Glomerular visceral epithelial cell (primary cell): ENCODE results near the gene ASMTL.
"Not testable (repeated sequence)": the region's sequence is repeated elsewhere in the genome, so short reads cannot be mapped to it uniquely, and the experiment has no call there.

Experiments
- DNase-seq: peaks from one replicate; pipeline ENCODE4 v3.0.0-alpha.2; 2016; ENCODE audit errors: extremely low spot score

Gene ASMTL

GRCh38 chrX:1433646-1434357, 18.9 kb downstream of the ASMTL start:
- DNase-seq, result no peak

- no peak for DNase-seq
Measured at GRCh38 chrX:1430451-1430850, 22.3 kb downstream of the ASMTL start.

- no peak for DNase-seq
Measured at GRCh38 chrX:1427756-1428155, 25.0 kb downstream of the ASMTL start.

- not testable (repeated sequence) for DNase-seq
Measured at GRCh38 chrX:1426321-1426720, 26.4 kb downstream of the ASMTL start.

DNA sequence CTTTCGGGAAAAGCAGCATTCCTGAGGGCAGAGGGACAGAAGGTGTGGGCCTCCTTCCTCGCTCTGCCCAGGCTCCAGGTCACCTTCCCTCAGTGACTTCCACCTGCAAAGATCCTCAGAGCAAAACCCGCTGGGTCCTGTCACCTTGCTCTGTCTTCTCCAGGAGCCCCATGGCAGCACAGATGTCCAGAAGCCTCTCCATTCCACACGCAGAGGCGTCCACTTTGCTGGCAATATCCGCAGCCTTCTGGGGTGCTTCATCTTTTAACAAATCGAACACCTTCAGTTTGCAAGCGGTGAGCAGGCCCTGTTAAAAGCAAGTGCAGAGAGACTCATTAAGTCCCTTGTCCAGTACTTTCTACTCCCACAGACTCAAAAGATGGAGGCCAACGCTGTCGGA, 27.3 kb downstream of the ASMTL start:
- DNase-seq, result no peak

- no peak for DNase-seq
Measured at GRCh38 chrX:1424147-1424851, 28.4 kb downstream of the ASMTL start.

DNA sequence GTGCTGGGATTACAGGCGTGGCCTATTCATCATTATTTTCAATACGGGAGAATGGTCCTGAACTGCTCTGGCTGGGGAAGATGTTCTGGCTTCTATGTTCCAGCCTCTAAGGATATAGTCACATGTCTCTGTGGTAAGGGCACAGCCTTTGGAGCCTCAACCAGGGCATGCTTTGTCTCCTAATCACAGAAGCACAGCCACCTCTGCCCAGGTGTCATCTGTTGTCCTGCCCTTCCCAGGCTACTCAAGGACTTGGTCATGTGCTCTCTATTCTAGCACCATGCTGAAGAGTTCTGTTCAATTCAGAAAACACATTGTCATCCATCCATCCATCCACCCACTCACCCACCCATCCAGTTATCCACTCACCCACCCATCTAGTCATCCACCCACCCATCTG, 29.5 kb downstream of the ASMTL start:
- DNase-seq, result no peak

- no peak for DNase-seq
Measured at GRCh38 chrX:1422135-1422465, 30.6 kb downstream of the ASMTL start.

DNA sequence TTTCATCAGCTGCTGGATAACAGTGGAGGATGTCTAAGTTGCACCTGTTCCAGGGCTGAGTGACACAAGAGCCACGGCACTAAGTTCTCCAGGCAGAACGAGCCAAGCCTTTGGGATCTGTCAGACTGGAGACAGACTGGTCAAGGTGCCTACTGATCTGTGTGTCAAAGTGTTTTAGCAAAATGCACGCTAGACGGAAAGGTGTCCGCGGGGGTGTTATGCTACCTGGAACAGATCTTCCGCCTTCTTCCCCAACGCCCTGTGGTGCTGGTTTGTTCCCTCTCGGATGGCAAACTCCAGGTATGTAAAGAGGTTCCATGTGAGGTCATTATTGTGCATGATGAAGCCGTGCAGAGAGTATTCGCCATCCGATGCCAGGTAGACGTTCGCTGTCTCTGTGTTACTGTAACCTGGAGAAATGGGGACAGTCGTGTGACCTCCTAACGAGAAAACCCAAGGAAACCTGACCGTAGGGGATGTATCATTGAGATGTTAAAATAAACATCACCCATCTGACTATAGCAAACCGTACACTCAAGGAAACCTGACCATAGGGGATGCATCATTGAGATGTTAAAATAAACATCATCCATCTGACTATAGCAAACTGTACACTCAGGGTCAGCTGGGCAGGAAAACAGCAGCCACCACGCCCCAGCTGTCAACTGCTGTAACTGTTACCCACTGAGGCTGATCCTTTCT, 31.1 kb downstream of the ASMTL start:
- no peak for DNase-seq

GRCh38 chrX:1420371-1420770, 32.3 kb downstream of the ASMTL start:
- no peak for DNase-seq

DNA sequence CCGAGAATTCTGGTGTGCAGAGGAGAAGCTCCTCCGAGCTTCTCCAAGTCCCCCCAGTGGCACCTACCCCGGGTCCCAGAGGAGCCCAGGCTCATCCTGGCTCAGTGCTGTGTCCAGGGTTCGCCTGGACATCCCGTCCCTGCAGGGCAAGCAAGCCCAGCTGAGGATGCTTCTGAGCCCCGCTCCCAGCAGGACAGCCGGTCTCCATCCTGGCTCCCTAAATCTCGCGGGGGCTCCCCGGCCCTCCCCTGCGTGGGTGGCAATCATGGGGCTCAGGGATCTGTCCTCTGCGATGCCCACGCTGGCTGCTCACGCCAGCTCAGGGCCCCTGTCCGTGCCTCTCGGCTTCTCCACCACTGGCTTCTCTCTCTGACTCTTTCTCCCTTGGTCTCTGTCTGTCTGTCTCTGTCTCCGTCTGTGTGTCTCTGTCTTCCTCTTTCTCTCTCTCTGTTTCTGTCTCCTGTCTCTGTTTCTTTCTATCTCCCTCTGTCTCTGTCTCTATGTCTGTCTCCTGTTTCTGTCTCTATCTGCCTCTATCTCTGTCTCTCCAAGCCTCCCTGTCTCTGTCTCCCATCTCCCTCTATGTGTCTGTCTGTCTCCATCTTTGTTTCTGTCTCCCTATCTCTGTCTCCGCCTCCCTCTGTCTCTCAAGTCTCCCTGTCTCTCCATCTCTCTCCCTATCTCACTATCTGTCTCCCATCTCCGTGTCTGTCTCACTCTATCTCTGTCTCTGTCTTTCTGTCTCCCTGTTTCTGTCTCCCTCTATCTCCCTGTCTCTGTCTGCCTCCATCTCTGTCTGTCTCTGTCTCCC, 33.0 kb downstream of the ASMTL start:
- no peak for DNase-seq

DNA sequence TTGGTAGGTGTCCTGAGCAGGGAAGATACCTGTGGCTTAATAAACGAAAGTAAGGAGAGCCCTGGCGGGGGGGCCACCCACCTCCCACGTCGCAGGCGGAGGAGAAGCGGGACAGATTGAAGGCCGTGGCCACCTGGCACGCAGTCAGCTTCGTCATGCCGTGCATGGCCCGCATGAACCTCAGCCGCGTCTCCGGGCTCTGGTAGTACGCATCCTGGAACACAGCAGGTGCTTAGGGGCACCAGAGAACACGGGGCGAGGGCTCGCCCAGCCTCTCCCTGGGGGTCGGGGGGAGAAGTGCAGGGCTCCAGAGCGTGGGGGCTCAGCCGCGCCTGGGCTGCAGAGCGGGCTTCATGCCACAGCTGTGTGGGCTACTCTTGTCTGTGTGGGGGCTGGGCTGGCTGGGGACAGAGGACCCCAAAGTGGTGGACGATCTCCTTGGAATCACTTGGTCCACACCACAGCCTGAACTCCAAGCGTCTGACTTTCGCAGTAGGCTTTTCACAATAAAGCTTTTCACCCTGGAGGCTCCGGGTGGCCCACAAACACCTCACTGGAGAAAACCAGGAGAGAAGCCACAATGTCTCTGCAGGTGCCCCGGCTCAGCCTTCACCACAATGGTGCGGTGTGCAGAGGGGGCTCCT, 33.7 kb downstream of the ASMTL start:
- DNase-seq, result no peak

DNA sequence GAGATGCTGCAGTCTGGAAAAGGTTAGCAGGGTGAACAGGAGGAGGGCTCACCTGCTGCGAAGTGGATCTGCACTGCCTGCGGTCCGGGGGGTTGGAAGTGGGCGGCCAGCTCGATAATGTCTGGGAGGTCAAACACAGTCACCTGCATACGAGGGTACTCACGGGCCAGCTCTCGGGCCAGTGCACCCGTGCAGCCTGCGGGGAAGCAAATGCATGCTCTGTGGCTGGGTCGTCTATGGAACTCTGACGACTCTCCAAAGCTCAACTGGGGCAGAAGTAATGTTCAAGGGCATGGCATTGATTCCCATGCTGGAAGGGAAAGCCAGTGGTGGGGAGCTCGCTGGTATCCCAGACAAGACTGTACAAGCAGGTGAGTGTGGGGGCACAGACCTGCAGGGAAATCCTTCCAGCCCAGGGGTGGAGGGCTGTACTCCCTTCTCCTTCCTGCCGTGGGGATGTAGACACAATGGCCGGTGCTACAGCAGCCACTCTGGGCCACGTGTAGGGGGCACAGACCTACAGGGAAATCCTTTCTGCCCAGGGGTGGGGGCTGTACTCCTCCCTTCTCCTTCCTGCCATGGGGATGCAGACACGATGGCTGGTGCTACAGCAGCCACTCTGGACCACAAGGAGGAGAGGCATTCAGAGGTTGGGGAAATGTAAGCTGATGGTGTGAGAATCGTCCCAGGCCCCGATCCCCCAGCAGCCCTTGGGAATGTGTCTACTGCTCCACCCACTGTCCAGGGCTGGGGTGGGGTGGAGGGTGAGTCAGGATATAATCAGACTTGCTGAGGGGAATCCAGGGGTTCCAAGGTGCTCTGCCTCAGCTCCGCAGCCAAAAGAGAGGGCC, 34.6 kb downstream of the ASMTL start:
- no peak for DNase-seq

GRCh38 chrX:1416965-1417760, 35.5 kb downstream of the ASMTL start:
- no peak for DNase-seq

DNA sequence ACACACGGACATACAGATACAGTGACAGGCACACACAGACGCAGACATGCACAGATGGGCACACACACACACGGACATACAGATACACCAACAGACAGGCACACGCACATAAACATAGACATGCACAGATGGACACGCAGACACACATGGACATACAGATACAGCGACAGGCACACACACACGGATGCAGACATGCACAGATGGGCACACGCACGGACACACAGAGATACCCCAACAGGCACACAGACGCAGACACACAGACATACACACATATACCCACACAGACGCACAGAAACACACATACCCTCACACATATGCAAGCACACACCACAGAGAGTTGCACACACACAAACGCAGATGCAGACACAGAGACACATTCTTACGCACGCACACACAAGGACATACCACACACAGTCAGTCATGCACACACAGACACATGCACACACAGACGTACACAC, 36.4 kb downstream of the ASMTL start:
- no peak for DNase-seq

- no peak for DNase-seq
Measured at GRCh38 chrX:1412551-1413161, 40.1 kb downstream of the ASMTL start.

GRCh38 chrX:1411326-1411725, 41.4 kb downstream of the ASMTL start:
- DNase-seq, result no peak

GRCh38 chrX:1407035-1407434, 45.7 kb downstream of the ASMTL start:
- DNase-seq, result no peak

DNA sequence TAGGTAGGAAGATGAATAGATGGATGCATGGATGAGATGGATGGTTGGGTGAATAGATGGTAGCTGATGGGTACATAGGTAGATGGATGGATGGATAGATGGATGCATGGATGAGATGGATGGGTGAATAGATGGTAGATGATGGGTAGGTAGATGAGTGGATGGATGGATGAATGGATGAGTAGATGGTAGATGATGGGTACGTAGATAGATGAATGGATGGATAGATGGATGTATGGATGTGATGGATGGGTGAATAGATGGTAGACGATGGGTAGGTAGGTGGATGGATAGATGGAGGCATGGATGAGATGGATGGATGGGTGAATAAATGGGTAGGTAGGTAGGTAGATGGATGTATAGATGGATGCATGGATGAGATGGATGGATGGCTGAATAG, 46.9 kb downstream of the ASMTL start:
- DNase-seq, result not testable (repeated sequence)
